SK-N-SH (cell line): Measurements from ENCODE around the gene DICER1.

Experiments
- CHD2 ChIP-seq: fragments of 150-350 bp; IDR thresholded peaks from 2 replicates; pipeline ENCODE4 v1.6.1; 2018; ENCODE audit warnings: low read length; ENCODE audit not compliant: partially characterized antibody
- EP300 ChIP-seq, 2 experiments: IDR thresholded peaks; 2 replicates each; pipeline versions ENCODE4 v1.4.0 to v1.6.1; 2012; ENCODE audit warnings: borderline replicate concordance in 1 of 2, low read depth in 1 of 2, low read length in 1 of 2
- GABPA ChIP-seq: IDR thresholded peaks from 2 replicates; pipeline ENCODE4 v1.4.0; 2012; ENCODE audit warnings: low read depth, mild to moderate bottlenecking
- MEF2A ChIP-seq: IDR thresholded peaks from 2 replicates; pipeline ENCODE4 v1.4.0; 2012; ENCODE audit warnings: low read depth, borderline replicate concordance
- RFX5 ChIP-seq: IDR thresholded peaks from 2 replicates; pipeline ENCODE4 v1.6.1; 2012; ENCODE audit warnings: mild to moderate bottlenecking, improper control_type of control experiment, low read length
- TAF1 ChIP-seq: IDR thresholded peaks from 2 replicates; pipeline ENCODE4 v1.6.1; 2012; ENCODE audit warnings: low read depth, mild to moderate bottlenecking, low read length, moderate library complexity, borderline replicate concordance
- TEAD4 ChIP-seq: IDR thresholded peaks from 2 replicates; pipeline ENCODE4 v1.4.0; 2012; ENCODE audit warnings: mild to moderate bottlenecking, borderline replicate concordance; ENCODE audit not compliant: insufficient read depth
- TF ChIP-seq, protein P1 (sequence below): fragments of 200-600 bp; sonication (generic); IDR thresholded peaks from 2 replicates; pipeline ENCODE4 v1.6.1; 2017; ENCODE audit warnings: antibody characterized with exemption, mild to moderate bottlenecking, moderate library complexity
- TF ChIP-seq, protein P2 (sequence below): IDR thresholded peaks from 2 replicates; pipeline ENCODE4 v1.4.0; 2012; ENCODE audit warnings: low read depth, borderline replicate concordance
- TF ChIP-seq, protein P3 (sequence below): IDR thresholded peaks from 2 replicates; pipeline ENCODE4 v1.4.0; 2012; ENCODE audit warnings: low read depth

DNA sequence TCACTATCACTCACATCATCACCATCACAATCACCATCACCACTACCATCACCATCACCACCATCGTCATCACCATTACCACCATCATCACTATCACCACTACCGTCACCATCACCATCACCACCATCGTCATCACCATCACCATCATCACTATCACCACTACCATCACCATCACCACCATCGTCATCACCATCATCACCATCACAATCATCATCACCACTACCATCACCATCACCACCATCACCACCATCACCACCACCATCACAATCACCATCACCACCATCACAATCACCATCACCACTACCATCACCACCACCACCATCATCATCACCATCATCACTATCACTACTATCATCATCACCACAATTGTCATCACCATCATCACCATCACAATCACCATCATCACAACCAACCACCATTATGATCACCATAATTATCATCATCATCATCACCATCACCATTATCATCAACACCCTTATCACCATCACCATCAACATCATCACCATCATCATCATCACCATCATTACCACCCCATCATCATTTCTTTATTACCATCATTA is 90.8 kb downstream of the DICER1 start:
- TF ChIP-seq, protein P1, sequence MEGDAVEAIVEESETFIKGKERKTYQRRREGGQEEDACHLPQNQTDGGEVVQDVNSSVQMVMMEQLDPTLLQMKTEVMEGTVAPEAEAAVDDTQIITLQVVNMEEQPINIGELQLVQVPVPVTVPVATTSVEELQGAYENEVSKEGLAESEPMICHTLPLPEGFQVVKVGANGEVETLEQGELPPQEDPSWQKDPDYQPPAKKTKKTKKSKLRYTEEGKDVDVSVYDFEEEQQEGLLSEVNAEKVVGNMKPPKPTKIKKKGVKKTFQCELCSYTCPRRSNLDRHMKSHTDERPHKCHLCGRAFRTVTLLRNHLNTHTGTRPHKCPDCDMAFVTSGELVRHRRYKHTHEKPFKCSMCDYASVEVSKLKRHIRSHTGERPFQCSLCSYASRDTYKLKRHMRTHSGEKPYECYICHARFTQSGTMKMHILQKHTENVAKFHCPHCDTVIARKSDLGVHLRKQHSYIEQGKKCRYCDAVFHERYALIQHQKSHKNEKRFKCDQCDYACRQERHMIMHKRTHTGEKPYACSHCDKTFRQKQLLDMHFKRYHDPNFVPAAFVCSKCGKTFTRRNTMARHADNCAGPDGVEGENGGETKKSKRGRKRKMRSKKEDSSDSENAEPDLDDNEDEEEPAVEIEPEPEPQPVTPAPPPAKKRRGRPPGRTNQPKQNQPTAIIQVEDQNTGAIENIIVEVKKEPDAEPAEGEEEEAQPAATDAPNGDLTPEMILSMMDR: no peak
- TF ChIP-seq GABPA: no peak
- TF ChIP-seq TEAD4: no peak
- TF ChIP-seq CHD2: no peak
- no peak for TF ChIP-seq TAF1
- no peak for TF ChIP-seq EP300 (IDR thresholded peaks at IDR 0.05; ENCODE audit: borderline replicate concordance in 1 of 2, low read depth in 1 of 2, low read length in 1 of 2)
- no peak for TF ChIP-seq MEF2A
- TF ChIP-seq, protein P2, sequence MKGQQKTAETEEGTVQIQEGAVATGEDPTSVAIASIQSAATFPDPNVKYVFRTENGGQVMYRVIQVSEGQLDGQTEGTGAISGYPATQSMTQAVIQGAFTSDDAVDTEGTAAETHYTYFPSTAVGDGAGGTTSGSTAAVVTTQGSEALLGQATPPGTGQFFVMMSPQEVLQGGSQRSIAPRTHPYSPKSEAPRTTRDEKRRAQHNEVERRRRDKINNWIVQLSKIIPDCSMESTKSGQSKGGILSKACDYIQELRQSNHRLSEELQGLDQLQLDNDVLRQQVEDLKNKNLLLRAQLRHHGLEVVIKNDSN: no peak
- TF ChIP-seq, protein P3, sequence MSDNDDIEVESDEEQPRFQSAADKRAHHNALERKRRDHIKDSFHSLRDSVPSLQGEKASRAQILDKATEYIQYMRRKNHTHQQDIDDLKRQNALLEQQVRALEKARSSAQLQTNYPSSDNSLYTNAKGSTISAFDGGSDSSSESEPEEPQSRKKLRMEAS: no peak
- no peak for TF ChIP-seq RFX5
